Measurements from ENCODE around the gene SCG2.

SCG2 gene

GRCh38 chr2:223590964-223591363, 11.2 kb downstream of the SCG2 start:
- TF ChIP-seq CTCF (IDR thresholded peaks at IDR 0.05; ENCODE audit: low read depth, low read length, poor library complexity, severe bottlenecking), result no peak
- no peak for TF ChIP-seq EZH2phosphoT487 (IDR thresholded peaks at IDR 0.05; ENCODE audit: borderline replicate concordance, low read length)
- no peak overlapping the region for H3K4me2 ChIP-seq (ENCODE audit: low read length)
- no peaks in the 10 kb centered on the region for H3K9me3 ChIP-seq (ENCODE audit: control insufficient read depth, insufficient read depth, low read length)
- no peaks in the 10 kb centered on the region for H3K9me2 ChIP-seq (replicated peaks; ENCODE audit: control insufficient read depth, low read length)
- H3K27me3 ChIP-seq (ENCODE audit: control insufficient read depth, low read length), result no peaks in the 10 kb centered on the region
- no peak overlapping the region for H3K27ac ChIP-seq (ENCODE audit: low read depth, low read length)
- no peaks in the 10 kb centered on the region for H3K79me2 ChIP-seq (ENCODE audit: control insufficient read depth, low read length)
- no peaks in the 10 kb centered on the region for H4K20me1 ChIP-seq (ENCODE audit: control insufficient read depth, insufficient read depth, low read depth, low read length)
- no peak overlapping the region for H3K4me3 ChIP-seq (ENCODE audit: low read length)
- H3F3A ChIP-seq (ENCODE audit: control insufficient read depth, insufficient read depth), result no peaks in the 10 kb centered on the region
- no peaks in the 10 kb centered on the region for H3K4me1 ChIP-seq (ENCODE audit: control insufficient read depth, low read length)
- no peaks in the 10 kb centered on the region for H3K36me3 ChIP-seq (ENCODE audit: control insufficient read depth, low read length)

- H3K4me1 ChIP-seq (ENCODE audit: control insufficient read depth, low read length), result no peaks in the 10 kb centered on the region
- TF ChIP-seq CTCF (IDR thresholded peaks at IDR 0.05; ENCODE audit: low read depth, low read length, poor library complexity, severe bottlenecking), result no peak
- TF ChIP-seq EZH2phosphoT487 (IDR thresholded peaks at IDR 0.05; ENCODE audit: borderline replicate concordance, low read length), result no peak
- H3K27me3 ChIP-seq (ENCODE audit: control insufficient read depth, low read length), result no peaks in the 10 kb centered on the region
- H3K27ac ChIP-seq (ENCODE audit: low read depth, low read length), result no peak overlapping the region
- no peaks in the 10 kb centered on the region for H3F3A ChIP-seq (ENCODE audit: control insufficient read depth, insufficient read depth)
- H3K4me3 ChIP-seq (ENCODE audit: low read length), result no peak overlapping the region
- no peak overlapping the region for H3K4me2 ChIP-seq (ENCODE audit: low read length)
- H4K20me1 ChIP-seq (ENCODE audit: control insufficient read depth, insufficient read depth, low read depth, low read length), result no peaks in the 10 kb centered on the region
- H3K79me2 ChIP-seq (ENCODE audit: control insufficient read depth, low read length), result no peaks in the 10 kb centered on the region
- no peaks in the 10 kb centered on the region for H3K9me2 ChIP-seq (replicated peaks; ENCODE audit: control insufficient read depth, low read length)
- no peaks in the 10 kb centered on the region for H3K36me3 ChIP-seq (ENCODE audit: control insufficient read depth, low read length)
- no peaks in the 10 kb centered on the region for H3K9me3 ChIP-seq (ENCODE audit: control insufficient read depth, insufficient read depth, low read length)
Observed at GRCh38 chr2:223589901-223590300, 12.3 kb downstream of the SCG2 start.

- no peak overlapping the region for H3K27ac ChIP-seq (ENCODE audit: low read depth, low read length)
- H3K9me2 ChIP-seq (replicated peaks; ENCODE audit: control insufficient read depth, low read length), result no peaks in the 10 kb centered on the region
- no peaks in the 10 kb centered on the region for H3K9me3 ChIP-seq (ENCODE audit: control insufficient read depth, insufficient read depth, low read length)
- TF ChIP-seq CTCF (IDR thresholded peaks at IDR 0.05; ENCODE audit: low read depth, low read length, poor library complexity, severe bottlenecking), result no peak
- no peak for TF ChIP-seq EZH2phosphoT487 (IDR thresholded peaks at IDR 0.05; ENCODE audit: borderline replicate concordance, low read length)
- no peaks in the 10 kb centered on the region for H3K4me1 ChIP-seq (ENCODE audit: control insufficient read depth, low read length)
- no peak overlapping the region for H3K4me2 ChIP-seq (ENCODE audit: low read length)
- H3K27me3 ChIP-seq (ENCODE audit: control insufficient read depth, low read length), result no peaks in the 10 kb centered on the region
- H3K79me2 ChIP-seq (ENCODE audit: control insufficient read depth, low read length), result no peaks in the 10 kb centered on the region
- no peaks in the 10 kb centered on the region for H3K36me3 ChIP-seq (ENCODE audit: control insufficient read depth, low read length)
- H3K4me3 ChIP-seq (ENCODE audit: low read length), result no peak overlapping the region
- H4K20me1 ChIP-seq (ENCODE audit: control insufficient read depth, insufficient read depth, low read depth, low read length), result no peaks in the 10 kb centered on the region
- no peaks in the 10 kb centered on the region for H3F3A ChIP-seq (ENCODE audit: control insufficient read depth, insufficient read depth)
Observed at GRCh38 chr2:223588251-223588650, 13.9 kb downstream of the SCG2 start.

- Histone ChIP-seq H3K79me2 (ENCODE audit: control insufficient read depth, low read length) (no peaks in the 10 kb centered on the region), H3K9me2 (replicated peaks; ENCODE audit: control insufficient read depth, low read length) (no peaks in the 10 kb centered on the region), H3K36me3 (ENCODE audit: control insufficient read depth, low read length) (no peaks in the 10 kb centered on the region), H3K9me3 (ENCODE audit: control insufficient read depth, insufficient read depth, low read length) (no peaks in the 10 kb centered on the region), H4K20me1 (ENCODE audit: control insufficient read depth, insufficient read depth, low read depth, low read length) (no peaks in the 10 kb centered on the region), H3K4me2 (ENCODE audit: low read length) (no peak overlapping the region), H3K27ac (ENCODE audit: low read depth, low read length) (no peak overlapping the region), H3F3A (ENCODE audit: control insufficient read depth, insufficient read depth) (no peaks in the 10 kb centered on the region), H3K27me3 (ENCODE audit: control insufficient read depth, low read length) (no peaks in the 10 kb centered on the region), H3K4me1 (ENCODE audit: control insufficient read depth, low read length) (no peaks in the 10 kb centered on the region), H3K4me3 (ENCODE audit: low read length) (no peak overlapping the region)
- TF ChIP-seq CTCF (IDR thresholded peaks at IDR 0.05; ENCODE audit: low read depth, low read length, poor library complexity, severe bottlenecking) (no peak), EZH2phosphoT487 (IDR thresholded peaks at IDR 0.05; ENCODE audit: borderline replicate concordance, low read length) (no peak)
Observed at GRCh38 chr2:223587301-223587700, 14.9 kb downstream of the SCG2 start.
